A673 (cell line): ENCODE data around the gene MAZ.

Source experiments
- EZH2 ChIP-seq: fragments of 200-600 bp; sonication (generic); IDR thresholded peaks from 2 replicates; pipeline ENCODE4 v1.6.1; 2017; ENCODE audit warnings: borderline replicate concordance, low read depth, mild to moderate bottlenecking, mixed read lengths, antibody characterized with exemption, low read length; ENCODE audit not compliant: poor library complexity, severe bottlenecking
- TF ChIP-seq, protein P1 (sequence below): fragments of 300-800, 200-600 bp; sonication (generic); conservative IDR thresholded peaks from 2 replicates; pipeline ENCODE4 v1.5.1; 2017; ENCODE audit warnings: low read depth, mild to moderate bottlenecking, antibody characterized with exemption, low read length, moderate library complexity, mixed read lengths

DNA sequence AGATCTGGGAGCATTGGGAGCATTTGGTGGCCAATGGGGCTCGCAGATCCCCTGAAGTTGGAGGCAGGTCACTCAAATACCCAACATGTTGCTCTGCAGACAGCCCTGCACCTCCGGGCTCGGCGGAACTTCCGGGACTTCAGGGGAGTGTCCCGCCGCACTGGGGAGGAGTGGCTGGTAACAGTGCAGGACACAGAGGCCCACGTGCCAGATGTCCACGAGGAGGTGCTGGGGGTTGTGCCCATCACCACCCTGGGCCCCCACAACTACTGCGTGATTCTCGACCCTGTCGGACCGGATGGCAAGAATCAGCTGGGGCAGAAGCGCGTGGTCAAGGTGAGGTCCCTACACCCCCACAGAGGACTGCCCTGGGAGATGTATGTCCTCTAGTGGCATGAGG is 30.3 kb downstream of the MAZ start:
- TF ChIP-seq EZH2, result no peak
- TF ChIP-seq, protein P1, sequence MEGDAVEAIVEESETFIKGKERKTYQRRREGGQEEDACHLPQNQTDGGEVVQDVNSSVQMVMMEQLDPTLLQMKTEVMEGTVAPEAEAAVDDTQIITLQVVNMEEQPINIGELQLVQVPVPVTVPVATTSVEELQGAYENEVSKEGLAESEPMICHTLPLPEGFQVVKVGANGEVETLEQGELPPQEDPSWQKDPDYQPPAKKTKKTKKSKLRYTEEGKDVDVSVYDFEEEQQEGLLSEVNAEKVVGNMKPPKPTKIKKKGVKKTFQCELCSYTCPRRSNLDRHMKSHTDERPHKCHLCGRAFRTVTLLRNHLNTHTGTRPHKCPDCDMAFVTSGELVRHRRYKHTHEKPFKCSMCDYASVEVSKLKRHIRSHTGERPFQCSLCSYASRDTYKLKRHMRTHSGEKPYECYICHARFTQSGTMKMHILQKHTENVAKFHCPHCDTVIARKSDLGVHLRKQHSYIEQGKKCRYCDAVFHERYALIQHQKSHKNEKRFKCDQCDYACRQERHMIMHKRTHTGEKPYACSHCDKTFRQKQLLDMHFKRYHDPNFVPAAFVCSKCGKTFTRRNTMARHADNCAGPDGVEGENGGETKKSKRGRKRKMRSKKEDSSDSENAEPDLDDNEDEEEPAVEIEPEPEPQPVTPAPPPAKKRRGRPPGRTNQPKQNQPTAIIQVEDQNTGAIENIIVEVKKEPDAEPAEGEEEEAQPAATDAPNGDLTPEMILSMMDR, result no peak
